Fibroblast of lung (primary cell): ENCODE measurements around the gene TIFAB.

Source experiments
- CTCF ChIP-seq, 2 donors: IDR thresholded peaks in 1 of 2; conservative IDR thresholded peaks in 1 of 2; 1 replicate in 1 of 2; 2 replicates in 1 of 2; pipeline ENCODE4 v1.5.1; 2011 to 2012; ENCODE audit warnings: low read length in 2 of 2, control low read depth in 1 of 2, inconsistent platforms in 1 of 2, low read depth in 1 of 2, mild to moderate bottlenecking in 1 of 2
- EZH2 ChIP-seq: IDR thresholded peaks from 2 replicates; pipeline ENCODE4 v1.5.1; 2012; ENCODE audit warnings: low read length, control low read depth, mild to moderate bottlenecking; ENCODE audit errors: missing control alignments

- no peak for TF ChIP-seq CTCF (conservative IDR thresholded peaks at IDR 0.05 in 1 of 2, IDR thresholded peaks at IDR 0.05 in 1 of 2; ENCODE audit: low read depth in 1 of 2, low read length in 2 of 2)
- no peak for TF ChIP-seq EZH2
Observed at GRCh38 chr5:135429301-135430134, 22.6 kb downstream of the TIFAB start.
